ENCODE results near the gene CCDC187. TPM values are rescaled to one million over a fixed set of nuclear protein-coding genes. Genes with fewer than 3 reads are reported as not detected.

The CCDC187 gene
- total and polyA plus RNA-seq, 2 of the 8 experiments (the other 6 are each of a cell fraction or from before 2014, with no cell fraction given) = 0.02 TPM; not detected in 1

DNA sequence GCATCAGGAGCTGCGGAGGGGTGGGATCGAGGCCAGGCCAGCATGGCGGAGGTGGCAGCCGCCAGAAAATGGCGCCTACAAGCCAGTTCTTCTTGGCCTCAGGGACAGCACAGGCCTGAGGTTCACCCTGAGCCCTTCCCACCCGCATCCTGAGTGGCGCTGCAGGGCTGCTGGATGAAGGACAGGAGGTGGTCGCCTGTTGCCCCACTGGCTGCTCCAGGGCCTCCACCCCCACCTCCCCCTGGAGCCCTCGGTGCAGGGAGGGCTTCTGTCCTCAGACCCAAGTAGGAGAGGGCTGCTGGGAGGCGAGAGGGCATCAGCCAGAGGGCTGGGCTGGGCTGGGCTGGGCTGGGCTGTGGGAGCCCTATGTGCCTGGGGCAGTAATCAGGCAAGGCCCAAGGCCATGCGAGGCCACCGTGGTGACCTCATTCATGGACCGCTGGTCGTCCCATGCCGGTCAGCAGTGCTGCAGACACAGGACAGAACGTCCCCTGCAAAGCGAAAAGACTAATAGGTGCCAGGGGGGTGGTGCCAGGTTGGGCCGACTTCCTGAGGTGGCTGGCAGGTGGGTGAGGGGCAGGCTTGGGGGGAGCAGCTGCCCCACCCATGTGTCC lies 37.3 kb upstream of the CCDC187 start:
- Histone ChIP-seq H3K14ac (ENCODE audit: insufficient read length) (no peak overlapping the region), H2AFZ (ENCODE audit: low read length) (no peak overlapping the region), H3K9ac (replicated peaks in 1 of 4; ENCODE audit: extremely low read depth in 1 of 4, low read depth in 3 of 4, low read length in 3 of 4) (no peak overlapping the region), H3K79me1 (ENCODE audit: low read depth, low read length) (no peaks in the 10 kb centered on the region), H3K4me3 (ENCODE audit: extremely low read depth in 1 of 4, insufficient read depth in 2 of 4, low read depth in 3 of 4, low read length in 4 of 4) (no peak overlapping the region), H3K36me3 (ENCODE audit: control insufficient read depth in 2 of 4, insufficient read depth in 4 of 4, low read length in 3 of 4) (peaks cover 0 to 4% (median 0%) of the 10 kb centered on the region in 4 experiments; a peak in 2 of 8 replicates), H3K18ac (ENCODE audit: extremely low read depth, low read length) (no peak overlapping the region; the same call in 1 of the 2 replicates), H2BK5ac (ENCODE audit: low read depth, low read length) (no peak overlapping the region), H2BK20ac (ENCODE audit: low read length) (no peak overlapping the region), H3K4me2 (ENCODE audit: insufficient read depth in 1 of 2, low read depth in 2 of 2, low read length in 2 of 2) (no peak overlapping the region), H3K27me3 (replicated peaks in 1 of 4; ENCODE audit: control insufficient read depth in 3 of 4, extremely low read depth in 1 of 4, insufficient read depth in 3 of 4, low read length in 3 of 4) (no peaks in the 10 kb centered on the region), H3K27ac (ENCODE audit: low read depth, low read length) (no peak overlapping the region), H3K4me1 (replicated peaks in 1 of 4; ENCODE audit: control insufficient read depth in 3 of 4, insufficient read depth in 4 of 4, low read length in 3 of 4) (peaks cover 0 to 12% (median 8%) of the 10 kb centered on the region in 4 experiments; a peak in 6 of 7 replicates), H4K5ac (ENCODE audit: insufficient read length, low read depth, low read length) (no peak overlapping the region), H2BK120ac (replicated peaks; ENCODE audit: low read depth, low read length) (no peak overlapping the region), H2AK5ac (ENCODE audit: low read depth, low read length) (no peak overlapping the region), H3K56ac (replicated peaks; ENCODE audit: insufficient read length, low read depth, low read length) (no peak overlapping the region), H4K91ac (replicated peaks; ENCODE audit: insufficient read length, low read length) (no peak overlapping the region), H3K9me3 (ENCODE audit: insufficient read depth in 2 of 2, low read depth in 1 of 2, low read length in 1 of 2) (no peaks in the 10 kb centered on the region), H3K23me2 (ENCODE audit: low read depth, low read length) (peaks cover 2% of the 10 kb centered on the region; the same call in 1 of the 2 replicates), H3K4ac (replicated peaks; ENCODE audit: insufficient read length, low read depth, low read length) (no peak overlapping the region), H2BK15ac (ENCODE audit: low read length) (no peak overlapping the region), H4K20me1 (replicated peaks in 1 of 2; ENCODE audit: control insufficient read depth in 1 of 2, insufficient read depth in 2 of 2, low read length in 2 of 2) (no peaks in the 10 kb centered on the region), H4K8ac (ENCODE audit: extremely low read depth, insufficient read depth, low read length) (no peak overlapping the region; the same call in 1 of the 2 replicates), H3K23ac (ENCODE audit: insufficient read length) (no peak overlapping the region), H2BK12ac (ENCODE audit: low read depth, low read length) (no peak overlapping the region), H3K79me2 (ENCODE audit: control insufficient read depth in 1 of 2, insufficient read depth in 2 of 2, low read length in 2 of 2) (no peaks in the 10 kb centered on the region)
- no peak for FAIRE-seq
- no peak for TF ChIP-seq ATF3 (IDR thresholded peaks at IDR 0.05; ENCODE audit: insufficient read depth, low read depth, low read length)
- no peak for TF ChIP-seq RBBP5 (IDR thresholded peaks at IDR 0.05; ENCODE audit: borderline replicate concordance, low read depth, low read length)
- TF ChIP-seq ZNF274 (IDR thresholded peaks at IDR 0.05; ENCODE audit: borderline replicate concordance, extremely low read depth, low read length) = no peak
- TF ChIP-seq CBX5 (IDR thresholded peaks at IDR 0.05; ENCODE audit: low read depth, low read length) = no peak
- TF ChIP-seq TAF1 (IDR thresholded peaks at IDR 0.05; ENCODE audit: low read depth, low read length) = no peak
- TF ChIP-seq RNF2 (IDR thresholded peaks at IDR 0.05; ENCODE audit: borderline replicate concordance, low read depth, low read length, missing control alignments, poor library complexity, severe bottlenecking) = no peak
- TF ChIP-seq POLR2A (IDR thresholded peaks at IDR 0.05; ENCODE audit: control extremely low read depth in 1 of 2, low read depth in 2 of 2, low read length in 2 of 2) = no peak
- no peak for TF ChIP-seq NANOG (IDR thresholded peaks at IDR 0.05; ENCODE audit: insufficient read depth, low read depth, low read length, poor library complexity, severe bottlenecking)
- POLR2A ChIA-PET (ENCODE audit: partially characterized antibody) = interaction anchor here (8.0 kb wide), 1 partner anchor 20 kb away, joined by 137 read pairs; the partner anchor contains the start of gene DNLZ
- WGBS, 2 experiments (ENCODE audit: extremely low coverage in 1 of 2, insufficient coverage in 1 of 2, insufficient read length in 1 of 2, insufficient replicate concordance in 2 of 2, low coverage in 1 of 2, low lambda C conversion rate in 2 of 2, missing lambda C conversion rate in 1 of 2) = 95% methylated on average over 13 of the region's 18 CpGs; no CpG with 5 or more reads in 1 of the 2 experiments
- no peak for DNase-seq (ENCODE audit: low read depth in 1 of 2, low spot score in 2 of 2)
- CTCF ChIA-PET (ENCODE audit: partially characterized antibody) = interaction anchor here (1.3 kb wide), 1 partner anchor 28 kb away, joined by 3 read pairs; no protein-coding TSS in a partner anchor
